ENCODE results near the gene PDCD2. TPM values are rescaled to one million over a fixed set of nuclear protein-coding genes. Genes with fewer than 3 reads are reported as not detected.
"Not testable (repeated sequence)": the region's sequence is repeated elsewhere in the genome, so short reads cannot be mapped to it uniquely, and the experiment has no call there.

PDCD2 gene
- total and polyA plus RNA-seq, 2 donors (not counting 1 experiment from before 2014, with no cell fraction given), result 50.0 to 64.5 TPM

DNA sequence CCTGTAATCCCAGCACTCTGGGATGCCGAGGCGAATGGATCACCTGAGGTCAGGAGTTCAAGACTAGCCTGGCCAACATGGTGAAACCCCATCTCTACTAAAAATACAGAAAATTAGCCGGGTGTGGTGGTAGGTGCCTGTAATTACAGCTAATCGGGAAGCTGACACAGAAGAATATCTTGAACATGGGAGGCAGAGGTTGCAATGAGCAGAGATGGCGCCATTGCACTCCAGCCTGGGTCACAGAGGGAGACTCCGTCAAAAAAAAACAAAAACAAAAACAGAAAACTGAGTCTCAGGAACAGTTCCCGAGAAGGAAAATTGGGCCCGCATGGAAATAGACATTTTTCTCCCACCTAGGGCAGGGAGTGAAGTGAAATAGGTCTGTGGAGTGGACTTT is 24.8 kb upstream of the PDCD2 start:
- H3K4me3 Mint-ChIP-seq; H3K4me1 ChIP-seq (ENCODE audit: control insufficient read depth in 2 of 2, insufficient read depth in 2 of 2, low read length in 2 of 2); H3K9me3 ChIP-seq (ENCODE audit: control extremely low read depth in 1 of 3, control insufficient read depth in 2 of 3, insufficient read depth in 1 of 3, low read length in 2 of 3); H3K27ac Mint-ChIP-seq; H3K9me3 Mint-ChIP-seq (ENCODE audit: insufficient read depth); H3K36me3 ChIP-seq (replicated peaks in 1 of 2; ENCODE audit: control extremely low read depth in 1 of 2, control insufficient read depth in 1 of 2, extremely low read depth in 1 of 2, insufficient read depth in 2 of 2, low read length in 1 of 2); POLR2A ChIA-PET; H3K27ac ChIP-seq (ENCODE audit: low read length in 2 of 2); DNase-seq; H3K79me2 ChIP-seq (ENCODE audit: control insufficient read depth, insufficient read depth, low read length); H3K4me1 Mint-ChIP-seq; intact Hi-C loops (cut with micrococcal nuclease); H3K27me3 ChIP-seq (replicated peaks in 1 of 4; ENCODE audit: control extremely low read depth in 1 of 4, control insufficient read depth in 3 of 4, insufficient read depth in 4 of 4, low read length in 3 of 4); ATAC-seq (ENCODE audit: low read depth); H3K9ac ChIP-seq (ENCODE audit: low read length); H3K4me3 ChIP-seq (ENCODE audit: control extremely low read depth in 1 of 5, extremely low read depth in 1 of 5, insufficient read depth in 1 of 5, low read depth in 2 of 5, low read length in 4 of 5); H4K20me1 ChIP-seq (ENCODE audit: control insufficient read depth, insufficient read depth, low read length, poor library complexity, severe bottlenecking); CTCF ChIA-PET; H3K4me2 ChIP-seq (replicated peaks; ENCODE audit: low read depth, low read length, poor library complexity, severe bottlenecking); H2AFZ ChIP-seq (ENCODE audit: insufficient read depth, low read depth, low read length, poor library complexity, severe bottlenecking): not testable (repeated sequence)
- H3K27me3 Mint-ChIP-seq, result peaks cover 46% of the 10 kb centered on the region
- WGBS (ENCODE audit: insufficient coverage), result 67% methylated on average over 2 of the region's 8 CpGs

DNA sequence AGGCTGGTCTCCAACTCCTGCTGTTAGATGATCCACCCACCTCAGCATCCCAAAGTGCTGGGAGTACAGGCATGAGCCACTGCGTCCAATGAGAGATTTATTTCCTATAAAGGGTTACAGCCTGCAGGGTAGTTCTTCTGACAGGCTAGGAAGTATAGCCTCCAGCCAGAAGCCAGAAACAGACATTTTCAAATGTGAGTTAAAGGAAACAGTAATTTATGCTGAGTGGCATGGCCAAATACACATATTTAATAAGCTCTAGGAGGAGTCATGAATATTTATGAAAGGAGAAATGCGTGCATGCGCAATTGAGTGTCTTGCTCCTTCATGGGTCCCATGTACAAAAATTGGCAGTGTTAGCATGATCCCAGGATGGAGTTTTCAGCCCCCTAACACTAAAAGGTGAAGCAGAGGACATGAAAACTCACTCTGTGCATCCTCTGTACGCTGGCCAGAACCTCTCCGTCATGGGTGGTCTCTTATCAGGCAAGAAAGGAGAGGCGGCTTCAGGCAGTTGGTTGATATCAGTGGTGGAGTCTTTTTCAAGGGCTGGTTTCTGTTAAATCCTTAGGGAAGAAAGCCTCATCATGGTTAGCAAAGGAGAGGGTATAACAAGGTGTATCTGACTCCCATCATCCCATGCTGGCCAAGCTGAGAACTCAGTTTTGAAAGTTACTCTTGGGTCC is 21.3 kb upstream of the PDCD2 start:
- Histone ChIP-seq H3K27ac (ENCODE audit: low read length in 2 of 2) (no peak overlapping the region), H3K36me3 (replicated peaks in 1 of 2; ENCODE audit: control extremely low read depth in 1 of 2, control insufficient read depth in 1 of 2, extremely low read depth in 1 of 2, insufficient read depth in 2 of 2, low read length in 1 of 2) (no peaks in the 10 kb centered on the region), H3K4me2 (replicated peaks; ENCODE audit: low read depth, low read length, poor library complexity, severe bottlenecking) (no peak overlapping the region), H2AFZ (ENCODE audit: insufficient read depth, low read depth, low read length, poor library complexity, severe bottlenecking) (no peak overlapping the region), H3K9ac (ENCODE audit: low read length) (no peak overlapping the region), H3K4me3 (ENCODE audit: control extremely low read depth in 1 of 5, extremely low read depth in 1 of 5, insufficient read depth in 1 of 5, low read depth in 2 of 5, low read length in 4 of 5) (no peak overlapping the region), H3K4me1 (ENCODE audit: control insufficient read depth in 2 of 2, insufficient read depth in 2 of 2, low read length in 2 of 2) (no peaks in the 10 kb centered on the region), H4K20me1 (ENCODE audit: control insufficient read depth, insufficient read depth, low read length, poor library complexity, severe bottlenecking) (no peaks in the 10 kb centered on the region), H3K9me3 (ENCODE audit: control extremely low read depth in 1 of 3, control insufficient read depth in 2 of 3, insufficient read depth in 1 of 3, low read length in 2 of 3) (no peaks in the 10 kb centered on the region), H3K27me3 (replicated peaks in 1 of 4; ENCODE audit: control extremely low read depth in 1 of 4, control insufficient read depth in 3 of 4, insufficient read depth in 4 of 4, low read length in 3 of 4) (peaks cover 0 to 10% (median 5%) of the 10 kb centered on the region in 4 experiments), H3K79me2 (ENCODE audit: control insufficient read depth, insufficient read depth, low read length) (no peaks in the 10 kb centered on the region)
- H3K27ac Mint-ChIP-seq, result no peak overlapping the region
- 100% methylated on average over 3 of the region's 6 CpGs for WGBS (ENCODE audit: insufficient coverage)
- H3K9me3 Mint-ChIP-seq (ENCODE audit: insufficient read depth), result no peaks in the 10 kb centered on the region
- intact Hi-C loops (cut with micrococcal nuclease), result no loop called here
- H3K4me3 Mint-ChIP-seq, result no peak overlapping the region
- POLR2A ChIA-PET, result no interaction called here
- no peak for ATAC-seq (ENCODE audit: low read depth)
- TF ChIP-seq, protein P1, sequence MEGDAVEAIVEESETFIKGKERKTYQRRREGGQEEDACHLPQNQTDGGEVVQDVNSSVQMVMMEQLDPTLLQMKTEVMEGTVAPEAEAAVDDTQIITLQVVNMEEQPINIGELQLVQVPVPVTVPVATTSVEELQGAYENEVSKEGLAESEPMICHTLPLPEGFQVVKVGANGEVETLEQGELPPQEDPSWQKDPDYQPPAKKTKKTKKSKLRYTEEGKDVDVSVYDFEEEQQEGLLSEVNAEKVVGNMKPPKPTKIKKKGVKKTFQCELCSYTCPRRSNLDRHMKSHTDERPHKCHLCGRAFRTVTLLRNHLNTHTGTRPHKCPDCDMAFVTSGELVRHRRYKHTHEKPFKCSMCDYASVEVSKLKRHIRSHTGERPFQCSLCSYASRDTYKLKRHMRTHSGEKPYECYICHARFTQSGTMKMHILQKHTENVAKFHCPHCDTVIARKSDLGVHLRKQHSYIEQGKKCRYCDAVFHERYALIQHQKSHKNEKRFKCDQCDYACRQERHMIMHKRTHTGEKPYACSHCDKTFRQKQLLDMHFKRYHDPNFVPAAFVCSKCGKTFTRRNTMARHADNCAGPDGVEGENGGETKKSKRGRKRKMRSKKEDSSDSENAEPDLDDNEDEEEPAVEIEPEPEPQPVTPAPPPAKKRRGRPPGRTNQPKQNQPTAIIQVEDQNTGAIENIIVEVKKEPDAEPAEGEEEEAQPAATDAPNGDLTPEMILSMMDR (IDR thresholded peaks at IDR 0.05), result no peak
- no peak for TF ChIP-seq EZH2 (IDR thresholded peaks at IDR 0.05; ENCODE audit: borderline replicate concordance, insufficient read depth, low read depth, low read length, poor library complexity, severe bottlenecking)
- peaks cover 55% of the 10 kb centered on the region for H3K27me3 Mint-ChIP-seq
- DNase-seq, result no peak
- no peaks in the 10 kb centered on the region for H3K4me1 Mint-ChIP-seq
- CTCF ChIA-PET, result no interaction called here
